Ovary (tissue), 9 donors: ENCODE measurements around the gene CHD6. TPM values are rescaled to one million over a fixed set of nuclear protein-coding genes. Genes with fewer than 3 reads are reported as not detected.
"Not testable (repeated sequence)": the region's sequence is repeated elsewhere in the genome, so short reads cannot be mapped to it uniquely, and the experiment has no call there.

ENCODE experiments used
- DNase-seq, 5 donors: peaks; one replicate each; pipeline ENCODE4 v3.0.0-alpha.2; 2019 to 2020
- H3K27ac ChIP-seq, 2 donors: fragments of 200-600 bp; one replicate each; pipeline versions ENCODE4 v1.5.1 to v1.8.0; 2019 to 2022
- H3K27me3 ChIP-seq: fragments of 200-600 bp; one replicate; pipeline ENCODE4 v1.8.0; 2022
- H3K36me3 ChIP-seq: fragments of 200-600 bp; sonication (generic); one replicate; pipeline ENCODE4 v1.5.1; 2019
- H3K4me1 ChIP-seq: one replicate; pipeline ENCODE4 v1.8.1; 2013; ENCODE audit warnings: mild to moderate bottlenecking, moderate library complexity; ENCODE audit not compliant: insufficient read depth
- H3K4me3 ChIP-seq: fragments of 200-600 bp; sonication (generic); one replicate; pipeline ENCODE4 v1.5.1; 2017
- H3K9me3 ChIP-seq, 2 donors: fragments of 200-600 bp in 1 of 2; sonication (generic) in 1 of 2; one replicate each; pipeline versions ENCODE4 v1.5.1 to v1.8.1; 2013 to 2019; ENCODE audit warnings: mild to moderate bottlenecking in 1 of 2, moderate library complexity in 1 of 2
- CTCF ChIP-seq, 3 donors: fragments of 450-650 bp in 2 of 3; fragments of 200-600 bp in 1 of 3; IDR thresholded peaks; one replicate each; pipeline versions ENCODE4 v1.5.1 to v1.8.0; 2016 to 2022; ENCODE audit warnings: antibody characterized with exemption in 3 of 3, mild to moderate bottlenecking in 1 of 3
- EP300 ChIP-seq: sonication (generic); formaldehyde crosslinking; IDR thresholded peaks from one replicate; pipeline ENCODE4 v1.6.1; 2017; ENCODE audit warnings: antibody characterized with exemption
- POLR2A ChIP-seq: fragments of 450-650 bp; IDR thresholded peaks from one replicate; pipeline ENCODE4 v1.6.1; 2017; ENCODE audit warnings: antibody characterized with exemption, mild to moderate bottlenecking, moderate library complexity
- WGBS, 3 donors: extraction: QIAGEN DNeasy Blood & Tissue Kit in 1 of 3; methylation state at CpG; one replicate each; pipeline versions ENCODE4 v1.1.5 to v1.1.7; 2013 to 2017; 5-methylcytosine and 5-hydroxymethylcytosine counted together
- intact Hi-C, 4 donors: fragments of 100-400 bp; cut with DNase I; formaldehyde crosslinking; loops; one replicate each; pipeline versions ENCODE4 v1.11.0 to v1.15.1; 2022 to 2023
- polyA plus RNA-seq, 2 donors: library from polyadenylated mRNA; stranded (reverse); fragments of 200-250 nt in 1 of 2; fragments of 350-450 nt in 1 of 2; fragmentation: Illumina TruSeq in 1 of 2; extraction: RNeasy Lipid Tissue Mini Kit (QIAGEN cat#74804) in 1 of 2; gene quantifications; one replicate each; pipeline ENCODE4 v1.2.3, GENCODE V29; 2013 to 2014
- total RNA-seq, 7 donors: library from RNA; depleted of rRNA in 2 of 7; stranded (reverse); fragments of >200 nt in 2 of 7; fragmentation: NEBNext Ultra II Directional in 3 of 7; extraction: Animal tissue kit (Norgen Biotek cat#: 25700) in 3 of 7; gene quantifications; one replicate each; pipeline versions ENCODE4 v1.1.0 to v1.2.4, GENCODE V29; 2016 to 2023
- donor health status: DM: no; HTN: no; CAD: no; lungs with moderate emphysema.
- donor health status: DM: no; HTN: no; CAD: no.
- donor health status: Bipolar disorder and iron deficiency.
- donor health status: DM: yes; HTN: yes; CAD: no.
- donor health status: DM: no; HTN: no; CAD: no.
- donor health status: DM: yes; HTN: yes; CAD: no.

The CHD6 gene
- total and polyA plus RNA-seq, 9 donors: 12.1 to 82.4 (median 52.7) TPM

- no peak for DNase-seq
- H3K9me3 ChIP-seq: no peaks in the 10 kb centered on the region
- H3K4me3 ChIP-seq: no peak overlapping the region
- no peaks in the 10 kb centered on the region for H3K36me3 ChIP-seq
- intact Hi-C loops: no loop called here
- no peaks in the 10 kb centered on the region for H3K4me1 ChIP-seq
- no peak overlapping the region for H3K27ac ChIP-seq
- no peaks in the 10 kb centered on the region for H3K27me3 ChIP-seq
- TF ChIP-seq POLR2A (no peak), CTCF (IDR thresholded peaks at IDR 0.05) (no peak), EP300 (no peak)
- WGBS, 3 donors: 99 to 100% (median 99%) methylated on average over 4 of the region's 4 CpGs
Observed at GRCh38 chr20:41537865-41538264, 80.3 kb downstream of the CHD6 start.

GRCh38 chr20:41535551-41535950 lies 82.6 kb downstream of the CHD6 start:
- intact Hi-C loops, H3K9me3 ChIP-seq, H3K27me3 ChIP-seq, H3K4me3 ChIP-seq, DNase-seq, H3K36me3 ChIP-seq, H3K4me1 ChIP-seq, H3K27ac ChIP-seq: not testable (repeated sequence)
- WGBS, 3 donors: 94 to 97% (median 96%) methylated on average over 1 of the region's 1 CpG

GRCh38 chr20:41534842-41535241 lies 83.3 kb downstream of the CHD6 start:
- Histone ChIP-seq H3K9me3 (no peaks in the 10 kb centered on the region), H3K27me3 (no peaks in the 10 kb centered on the region), H3K4me1 (no peaks in the 10 kb centered on the region), H3K4me3 (no peak overlapping the region), H3K27ac (no peak overlapping the region), H3K36me3 (no peaks in the 10 kb centered on the region)
- intact Hi-C loops: no loop called here
- WGBS, 3 donors: 27 to 46% (median 42%) methylated on average over 2 of the region's 2 CpGs
- no peak for TF ChIP-seq POLR2A
- TF ChIP-seq EP300: no peak
- TF ChIP-seq CTCF (IDR thresholded peaks at IDR 0.05): no peak
- no peak for DNase-seq

GRCh38 chr20:41534170-41534569 lies 84.0 kb downstream of the CHD6 start:
- no peak overlapping the region for H3K4me3 ChIP-seq
- no peak overlapping the region for H3K27ac ChIP-seq
- no peaks in the 10 kb centered on the region for H3K9me3 ChIP-seq
- H3K36me3 ChIP-seq: no peaks in the 10 kb centered on the region
- H3K27me3 ChIP-seq: no peaks in the 10 kb centered on the region
- DNase-seq: no peak
- intact Hi-C loops: no loop called here
- TF ChIP-seq CTCF (IDR thresholded peaks at IDR 0.05) (no peak), EP300 (no peak), POLR2A (no peak)
- no peaks in the 10 kb centered on the region for H3K4me1 ChIP-seq

- no peak for DNase-seq
- TF ChIP-seq CTCF (IDR thresholded peaks at IDR 0.05): no peak
- no peak for TF ChIP-seq POLR2A
- no peak for TF ChIP-seq EP300
- H3K27me3 ChIP-seq: no peaks in the 10 kb centered on the region
- H3K4me1 ChIP-seq: no peaks in the 10 kb centered on the region
- no peak overlapping the region for H3K27ac ChIP-seq
- no peak overlapping the region for H3K4me3 ChIP-seq
- no peaks in the 10 kb centered on the region for H3K36me3 ChIP-seq
- H3K9me3 ChIP-seq: no peaks in the 10 kb centered on the region
- WGBS, 3 donors: 75 to 81% (median 76%) methylated on average over 2 of the region's 2 CpGs
- intact Hi-C loops: no loop called here
Observed at GRCh38 chr20:41533537-41534136, 84.5 kb downstream of the CHD6 start.
